Trophoblast cell (in vitro differentiated cells and primary cell): Measurements from ENCODE around the gene RAVER2.

Experiments used
- DNase-seq, 2 donors: peaks; one replicate each; pipeline ENCODE4 v3.0.0-alpha.2; 2016
- H2AFZ ChIP-seq: 2 replicates; pipeline ENCODE4 v1.6.1; 2013; ENCODE audit warnings: low read length, moderate library complexity, mild to moderate bottlenecking; ENCODE audit not compliant: insufficient read depth, poor library complexity
- H2AK5ac ChIP-seq: 2 replicates; pipeline ENCODE4 v1.6.1; 2013; ENCODE audit warnings: mild to moderate bottlenecking, low read length
- H2BK120ac ChIP-seq: 2 replicates; pipeline ENCODE4 v1.6.1; 2013; ENCODE audit warnings: low read length, mild to moderate bottlenecking, moderate library complexity; ENCODE audit not compliant: insufficient read depth, poor library complexity
- H2BK12ac ChIP-seq: 2 replicates; pipeline ENCODE4 v1.6.1; 2013; ENCODE audit warnings: mild to moderate bottlenecking, low read length, moderate library complexity
- H2BK5ac ChIP-seq: 2 replicates; pipeline ENCODE4 v1.6.1; 2013; ENCODE audit warnings: low read length, low read depth, moderate library complexity, mild to moderate bottlenecking; ENCODE audit not compliant: poor library complexity
- H3K14ac ChIP-seq: 2 replicates; pipeline ENCODE4 v1.6.1; 2013; ENCODE audit warnings: mild to moderate bottlenecking, low read length
- H3K18ac ChIP-seq: 2 replicates; pipeline ENCODE4 v1.6.1; 2013; ENCODE audit warnings: mild to moderate bottlenecking, low read length
- H3K23ac ChIP-seq: 2 replicates; pipeline ENCODE4 v1.6.1; 2013; ENCODE audit warnings: low read length
- H3K27ac ChIP-seq: 2 replicates; pipeline ENCODE4 v1.5.1; 2013; ENCODE audit warnings: low read depth, mild to moderate bottlenecking, inconsistent platforms, low read length, moderate library complexity
- H3K27me3 ChIP-seq: 2 replicates; pipeline ENCODE4 v1.6.1; 2013; ENCODE audit warnings: inconsistent platforms, mild to moderate bottlenecking, low read length, moderate library complexity; ENCODE audit not compliant: insufficient read depth
- H3K36me3 ChIP-seq, 2 experiments: 1 replicate in 1 of 2; 2 replicates in 1 of 2; pipeline ENCODE4 v1.6.1; 2013; ENCODE audit warnings: low read length in 2 of 2, mild to moderate bottlenecking in 2 of 2, moderate library complexity in 1 of 2; ENCODE audit not compliant: insufficient read depth in 2 of 2, control insufficient read depth in 1 of 2
- H3K4ac ChIP-seq: 2 replicates; pipeline ENCODE4 v1.6.1; 2013; ENCODE audit warnings: low read depth, mild to moderate bottlenecking, low read length, moderate library complexity
- H3K4me1 ChIP-seq, 2 experiments: 1 replicate in 1 of 2; 2 replicates in 1 of 2; pipeline ENCODE4 v1.6.1; 2013; ENCODE audit warnings: low read length in 2 of 2, mild to moderate bottlenecking in 2 of 2, moderate library complexity in 1 of 2; ENCODE audit not compliant: insufficient read depth in 2 of 2, control insufficient read depth in 1 of 2
- H3K4me2 ChIP-seq: 2 replicates; pipeline ENCODE4 v1.6.1; 2013; ENCODE audit warnings: inconsistent platforms, mild to moderate bottlenecking, low read length, moderate library complexity
- H3K4me3 ChIP-seq: 2 replicates; pipeline ENCODE4 v1.5.1; 2013; ENCODE audit warnings: mild to moderate bottlenecking, low read depth, low read length, inconsistent platforms
- H3K79me1 ChIP-seq: one replicate; pipeline ENCODE4 v1.6.1; 2013; ENCODE audit warnings: low read length
- H3K79me2 ChIP-seq: 2 replicates; pipeline ENCODE4 v1.6.1; 2013; ENCODE audit warnings: low read length, mild to moderate bottlenecking; ENCODE audit not compliant: control insufficient read depth, insufficient read depth, poor library complexity
- H3K9ac ChIP-seq: 2 replicates; pipeline ENCODE4 v1.6.1; 2013; ENCODE audit warnings: mild to moderate bottlenecking, low read length
- H3K9me3 ChIP-seq: 2 replicates; pipeline ENCODE4 v1.6.1; 2013; ENCODE audit warnings: low read depth, mild to moderate bottlenecking, control low read depth, inconsistent platforms, low read length; ENCODE audit not compliant: insufficient read depth
- H4K12ac ChIP-seq: 2 replicates; pipeline ENCODE4 v1.6.1; 2013; ENCODE audit warnings: low read depth, mild to moderate bottlenecking, low read length, moderate library complexity
- H4K8ac ChIP-seq: 2 replicates; pipeline ENCODE4 v1.6.1; 2013; ENCODE audit warnings: low read depth, mild to moderate bottlenecking, low read length, moderate library complexity
- H4K91ac ChIP-seq: one replicate; pipeline ENCODE4 v1.6.1; 2013; ENCODE audit warnings: low read depth, mild to moderate bottlenecking, low read length, moderate library complexity
- WGBS: extraction: QIAGEN DNeasy Blood & Tissue Kit; methylation state at CpG from one replicate; pipeline ENCODE4 v1.1.7; 2013; ENCODE audit warnings: missing lambda C conversion rate; ENCODE audit not compliant: insufficient read length, insufficient coverage; ENCODE audit errors: extremely low coverage; 5-methylcytosine and 5-hydroxymethylcytosine counted together

Gene RAVER2

DNA sequence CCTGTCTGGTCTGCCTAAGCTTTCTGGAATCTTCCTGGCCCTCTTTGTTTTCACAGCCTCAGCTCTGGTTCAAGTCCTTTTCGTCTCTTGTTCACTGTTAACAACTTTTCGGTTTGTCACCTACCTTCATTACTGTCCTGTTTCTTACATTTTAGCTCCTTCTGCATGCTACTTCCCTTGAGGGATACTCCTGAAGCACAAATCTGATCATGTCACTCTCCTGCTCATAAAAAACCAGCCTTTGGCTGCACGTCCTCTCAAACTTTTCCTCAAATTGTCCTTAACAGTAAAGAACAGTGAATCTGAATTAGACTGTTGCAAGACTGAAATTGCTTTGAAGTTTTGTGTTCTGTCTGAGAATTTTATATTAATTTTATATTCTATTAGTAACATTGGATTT is 3.3 kb downstream of the RAVER2 start:
- no peak overlapping the region for H4K8ac ChIP-seq
- no peak overlapping the region for H2BK120ac ChIP-seq
- H3K4me1 ChIP-seq = no peaks in the 10 kb centered on the region
- H3K79me1 ChIP-seq = no peaks in the 10 kb centered on the region
- H2BK5ac ChIP-seq = no peak overlapping the region
- no peak overlapping the region for H3K23ac ChIP-seq
- H3K4me3 ChIP-seq = no peak overlapping the region
- no peak overlapping the region for H4K91ac ChIP-seq
- H3K27ac ChIP-seq = no peak overlapping the region
- H3K18ac ChIP-seq = no peak overlapping the region
- H3K36me3 ChIP-seq = no peaks in the 10 kb centered on the region
- H3K9ac ChIP-seq = no peak overlapping the region
- WGBS = no CpG with 5 or more reads among the region's 3 CpGs
- H3K14ac ChIP-seq = no peak overlapping the region
- DNase-seq = no peak
- H3K9me3 ChIP-seq = no peaks in the 10 kb centered on the region
- H2BK12ac ChIP-seq = no peak overlapping the region
- H3K4me2 ChIP-seq = no peak overlapping the region
- no peak overlapping the region for H3K4ac ChIP-seq
- no peak overlapping the region for H2AK5ac ChIP-seq
- no peaks in the 10 kb centered on the region for H3K79me2 ChIP-seq
- H3K27me3 ChIP-seq = no peaks in the 10 kb centered on the region
- H4K12ac ChIP-seq = no peak overlapping the region
- H2AFZ ChIP-seq = no peak overlapping the region

DNA sequence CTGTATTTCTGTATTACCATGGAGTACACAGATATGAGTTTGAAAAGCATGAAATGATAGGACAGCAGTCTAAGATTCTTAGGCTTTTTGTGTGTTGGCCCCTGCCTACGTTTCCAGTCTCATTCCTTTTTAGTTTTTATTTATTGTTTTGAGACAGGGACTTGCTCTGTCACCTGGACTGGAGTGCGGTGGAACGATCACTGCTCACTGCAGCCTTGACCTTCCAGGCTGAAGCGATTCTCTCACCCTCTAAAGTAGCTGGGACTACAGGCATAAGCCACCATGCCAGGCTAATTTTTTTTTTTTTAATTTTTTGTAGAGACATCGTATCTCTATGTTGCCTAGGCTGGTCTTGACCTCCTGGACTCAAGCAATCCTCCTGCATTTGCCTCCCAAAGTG is 3.8 kb downstream of the RAVER2 start:
- Histone ChIP-seq H3K9me3 (no peaks in the 10 kb centered on the region), H3K4me3 (no peak overlapping the region), H3K27me3 (no peaks in the 10 kb centered on the region), H3K18ac (no peak overlapping the region), H4K12ac (no peak overlapping the region), H2BK120ac (no peak overlapping the region), H3K4me1 (no peaks in the 10 kb centered on the region), H3K4me2 (no peak overlapping the region), H3K36me3 (no peaks in the 10 kb centered on the region), H3K79me1 (no peaks in the 10 kb centered on the region), H2BK12ac (no peak overlapping the region), H4K8ac (no peak overlapping the region), H2BK5ac (no peak overlapping the region), H3K79me2 (no peaks in the 10 kb centered on the region), H3K23ac (no peak overlapping the region), H2AK5ac (no peak overlapping the region), H4K91ac (no peak overlapping the region), H2AFZ (no peak overlapping the region), H3K14ac (no peak overlapping the region), H3K9ac (no peak overlapping the region), H3K4ac (no peak overlapping the region), H3K27ac (no peak overlapping the region)
- no CpG with 5 or more reads among the region's 5 CpGs for WGBS
- DNase-seq = no peak

GRCh38 chr1:64750092-64750491 is 5.2 kb downstream of the RAVER2 start:
- no peak overlapping the region for H4K8ac ChIP-seq
- WGBS = no CpG with 5 or more reads among the region's 1 CpG

GRCh38 chr1:64750875-64751274 is 6.0 kb downstream of the RAVER2 start:
- Histone ChIP-seq H3K14ac (no peak overlapping the region), H4K8ac (no peak overlapping the region), H3K4me2 (no peak overlapping the region), H3K4me1 (no peaks in the 10 kb centered on the region), H3K36me3 (no peaks in the 10 kb centered on the region), H2BK120ac (no peak overlapping the region), H2BK5ac (no peak overlapping the region), H3K79me1 (no peaks in the 10 kb centered on the region), H3K9me3 (no peaks in the 10 kb centered on the region), H2BK12ac (no peak overlapping the region), H3K23ac (no peak overlapping the region), H3K27ac (no peak overlapping the region), H3K4me3 (no peak overlapping the region), H3K79me2 (no peaks in the 10 kb centered on the region), H2AK5ac (no peak overlapping the region), H3K27me3 (no peaks in the 10 kb centered on the region), H3K9ac (no peak overlapping the region), H4K12ac (no peak overlapping the region), H3K4ac (no peak overlapping the region), H3K18ac (no peak overlapping the region), H2AFZ (no peak overlapping the region), H4K91ac (no peak overlapping the region)
- no peak for DNase-seq

More at GRCh38 chr1:64750092-64750491, 5.2 kb downstream of the RAVER2 start:
- Histone ChIP-seq H2AK5ac (no peak overlapping the region), H3K4me2 (no peak overlapping the region), H2BK5ac (no peak overlapping the region), H3K27me3 (no peaks in the 10 kb centered on the region), H3K79me2 (no peaks in the 10 kb centered on the region), H3K9ac (no peak overlapping the region), H3K23ac (no peak overlapping the region), H3K4ac (no peak overlapping the region), H3K14ac (no peak overlapping the region), H4K12ac (no peak overlapping the region), H3K36me3 (no peaks in the 10 kb centered on the region), H3K4me1 (no peaks in the 10 kb centered on the region), H3K9me3 (no peaks in the 10 kb centered on the region), H3K79me1 (no peaks in the 10 kb centered on the region), H4K91ac (no peak overlapping the region), H2BK12ac (no peak overlapping the region), H3K18ac (no peak overlapping the region), H3K4me3 (no peak overlapping the region), H2AFZ (no peak overlapping the region), H2BK120ac (no peak overlapping the region), H3K27ac (no peak overlapping the region)
- no peak for DNase-seq
